Prostate gland (tissue), 2 donors: ENCODE results near the gene PLPPR1. TPM values are rescaled to one million over a fixed set of nuclear protein-coding genes. Genes with fewer than 3 reads are reported as not detected.
"Not testable (repeated sequence)": the region's sequence is repeated elsewhere in the genome, so short reads cannot be mapped to it uniquely, and the experiment has no call there.

Experiments
- DNase-seq: peaks from one replicate; pipeline ENCODE4 v3.0.0-alpha.2; 2019; ENCODE audit warnings: low spot score
- H3K27ac ChIP-seq, 2 donors: fragments of 200-600 bp; sonication (generic); 2 replicates each; pipeline ENCODE4 v1.5.1; 2017 to 2019
- H3K27me3 ChIP-seq: fragments of 200-600 bp; sonication (generic); replicated peaks from 2 replicates; pipeline ENCODE4 v1.5.1; 2019; ENCODE audit not compliant: insufficient read depth
- H3K36me3 ChIP-seq, 2 donors: fragments of 200-600 bp; sonication (generic); 1 replicate in 1 of 2; 2 replicates in 1 of 2; pipeline versions ENCODE4 v1.5.1 to v1.8.1; 2017 to 2019
- H3K4me1 ChIP-seq: fragments of 200-600 bp; sonication (generic); replicated peaks from 2 replicates; pipeline ENCODE4 v1.5.1; 2019
- H3K4me3 ChIP-seq, 2 donors: fragments of 200-600 bp; sonication (generic); 2 replicates each; pipeline ENCODE4 v1.5.1; 2017 to 2019
- H3K9me3 ChIP-seq: fragments of 200-600 bp; sonication (generic); 2 replicates; pipeline ENCODE4 v1.5.1; 2017
- POLR2A ChIP-seq: fragments of 450-650 bp; IDR thresholded peaks from one replicate; pipeline ENCODE4 v1.6.1; 2016; ENCODE audit warnings: antibody characterized with exemption, mild to moderate bottlenecking
- POLR2AphosphoS5 ChIP-seq: sonication (generic); formaldehyde crosslinking; IDR thresholded peaks from one replicate; pipeline ENCODE4 v1.6.1; 2017; ENCODE audit warnings: antibody characterized with exemption
- WGBS: methylation state at CpG from one replicate; pipeline ENCODE4 v1.1.5; 2018; 5-methylcytosine and 5-hydroxymethylcytosine counted together
- intact Hi-C: fragments of 100-400 bp; cut with DNase I; formaldehyde crosslinking; loops from one replicate; pipeline ENCODE4 v1.14.2; 2022
- total RNA-seq, 2 donors: library from RNA; depleted of rRNA; stranded (reverse); fragments of >200 nt; gene quantifications; one replicate each; pipeline ENCODE4 v1.1.0, GENCODE V29; 2016
- TF ChIP-seq, protein P1 (sequence below), 4 experiments: fragments of 200-600 bp in 2 of 4; fragments of 450-650 bp in 2 of 4; sonication (generic) in 2 of 4; IDR thresholded peaks; 1 replicate in 3 of 4; 2 replicates in 1 of 4; pipeline ENCODE4 v1.5.1; 2016 to 2019; ENCODE audit warnings: antibody characterized with exemption in 4 of 4, mild to moderate bottlenecking in 2 of 4, moderate library complexity in 2 of 4

Gene PLPPR1
- total RNA-seq, 2 donors from 2014 or later, result 2.8 TPM; not detected in 1

DNA sequence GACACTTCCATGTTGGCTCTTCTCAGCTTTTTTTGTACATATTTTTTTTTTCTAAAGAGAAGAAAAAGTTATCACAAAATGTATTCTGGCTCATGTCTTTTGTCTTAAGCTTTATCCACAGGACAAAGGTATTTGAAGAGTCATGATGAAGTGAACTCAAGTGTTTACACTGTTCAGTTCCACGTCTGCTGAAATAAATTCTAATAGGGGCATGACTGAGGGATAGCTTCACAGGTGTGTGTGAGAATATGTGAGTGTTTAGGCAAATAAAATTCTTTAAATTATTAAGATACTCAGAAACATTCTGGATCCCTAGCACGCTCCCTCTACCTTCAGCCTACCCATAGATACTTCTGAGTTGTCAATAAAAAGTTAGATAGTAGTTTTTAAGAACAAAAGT, 296.5 kb downstream of the PLPPR1 start:
- Histone ChIP-seq H3K4me3 (no peak overlapping the region), H3K4me1 (no peaks in the 10 kb centered on the region), H3K27ac (no peak overlapping the region), H3K36me3 (no peaks in the 10 kb centered on the region), H3K9me3 (no peaks in the 10 kb centered on the region), H3K27me3 (no peaks in the 10 kb centered on the region)
- TF ChIP-seq POLR2A (no peak), POLR2AphosphoS5 (no peak)
- TF ChIP-seq, protein P1, sequence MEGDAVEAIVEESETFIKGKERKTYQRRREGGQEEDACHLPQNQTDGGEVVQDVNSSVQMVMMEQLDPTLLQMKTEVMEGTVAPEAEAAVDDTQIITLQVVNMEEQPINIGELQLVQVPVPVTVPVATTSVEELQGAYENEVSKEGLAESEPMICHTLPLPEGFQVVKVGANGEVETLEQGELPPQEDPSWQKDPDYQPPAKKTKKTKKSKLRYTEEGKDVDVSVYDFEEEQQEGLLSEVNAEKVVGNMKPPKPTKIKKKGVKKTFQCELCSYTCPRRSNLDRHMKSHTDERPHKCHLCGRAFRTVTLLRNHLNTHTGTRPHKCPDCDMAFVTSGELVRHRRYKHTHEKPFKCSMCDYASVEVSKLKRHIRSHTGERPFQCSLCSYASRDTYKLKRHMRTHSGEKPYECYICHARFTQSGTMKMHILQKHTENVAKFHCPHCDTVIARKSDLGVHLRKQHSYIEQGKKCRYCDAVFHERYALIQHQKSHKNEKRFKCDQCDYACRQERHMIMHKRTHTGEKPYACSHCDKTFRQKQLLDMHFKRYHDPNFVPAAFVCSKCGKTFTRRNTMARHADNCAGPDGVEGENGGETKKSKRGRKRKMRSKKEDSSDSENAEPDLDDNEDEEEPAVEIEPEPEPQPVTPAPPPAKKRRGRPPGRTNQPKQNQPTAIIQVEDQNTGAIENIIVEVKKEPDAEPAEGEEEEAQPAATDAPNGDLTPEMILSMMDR (IDR thresholded peaks at IDR 0.05), result no peak
- no peak for DNase-seq
- intact Hi-C loops, result no loop called here
- WGBS, result 62% methylated on average over 2 of the region's 2 CpGs

DNA sequence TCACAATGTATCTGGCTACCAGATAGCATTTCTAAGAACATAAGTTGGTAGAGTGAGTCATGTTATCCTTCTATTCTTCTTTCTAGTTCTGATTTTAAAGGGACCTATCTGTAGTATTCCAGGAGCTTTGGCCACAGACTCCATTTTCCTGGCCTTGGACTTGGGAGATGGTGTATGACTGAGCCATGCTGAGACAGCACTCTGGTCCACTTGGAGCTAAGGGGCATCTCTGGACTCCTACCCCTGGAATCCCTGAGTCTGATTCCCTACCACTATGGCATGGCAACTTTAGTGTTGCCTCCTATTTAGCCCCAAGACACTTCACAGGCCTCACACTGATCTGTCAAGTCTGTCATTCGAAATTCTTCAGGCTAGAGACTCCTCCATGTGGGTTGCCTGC, 297.5 kb downstream of the PLPPR1 start:
- no peak for TF ChIP-seq POLR2AphosphoS5
- TF ChIP-seq, protein P1 (IDR thresholded peaks at IDR 0.05), result no peak
- TF ChIP-seq POLR2A, result no peak
- intact Hi-C loops, result no loop called here
- Histone ChIP-seq H3K27ac (no peak overlapping the region), H3K4me1 (no peaks in the 10 kb centered on the region), H3K27me3 (no peaks in the 10 kb centered on the region), H3K4me3 (no peak overlapping the region), H3K9me3 (no peaks in the 10 kb centered on the region), H3K36me3 (no peaks in the 10 kb centered on the region)
- DNase-seq, result no peak
- 50% methylated on average over 1 of the region's 1 CpG for WGBS

DNA sequence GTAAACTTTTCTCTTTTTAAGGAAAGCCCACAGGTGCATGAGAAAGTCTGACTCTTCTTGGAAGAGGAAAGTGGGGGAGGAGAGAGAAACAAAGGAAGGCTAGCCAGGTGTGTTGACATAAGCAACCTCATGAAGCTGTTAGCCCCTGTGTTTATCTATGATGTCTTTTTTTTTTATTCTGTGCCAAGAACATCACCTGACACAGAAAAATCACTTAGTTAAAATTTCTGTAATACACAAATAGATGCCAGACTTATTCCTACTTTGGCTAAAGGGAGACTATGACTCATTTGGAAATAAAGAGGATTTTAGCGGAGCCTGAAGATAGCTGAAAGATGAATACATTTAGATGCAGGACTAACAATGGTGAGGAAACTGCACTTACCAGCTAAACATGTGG, 298.0 kb downstream of the PLPPR1 start:
- WGBS, result 52% methylated on average over 1 of the region's 1 CpG
- Histone ChIP-seq H3K9me3 (no peaks in the 10 kb centered on the region), H3K4me1 (no peaks in the 10 kb centered on the region), H3K4me3 (no peak overlapping the region), H3K27ac (no peak overlapping the region), H3K36me3 (no peaks in the 10 kb centered on the region), H3K27me3 (no peaks in the 10 kb centered on the region)
- TF ChIP-seq, protein P1 (IDR thresholded peaks at IDR 0.05), result no peak
- TF ChIP-seq POLR2A, result no peak
- TF ChIP-seq POLR2AphosphoS5, result no peak
- intact Hi-C loops, result no loop called here
- DNase-seq, result no peak

DNA sequence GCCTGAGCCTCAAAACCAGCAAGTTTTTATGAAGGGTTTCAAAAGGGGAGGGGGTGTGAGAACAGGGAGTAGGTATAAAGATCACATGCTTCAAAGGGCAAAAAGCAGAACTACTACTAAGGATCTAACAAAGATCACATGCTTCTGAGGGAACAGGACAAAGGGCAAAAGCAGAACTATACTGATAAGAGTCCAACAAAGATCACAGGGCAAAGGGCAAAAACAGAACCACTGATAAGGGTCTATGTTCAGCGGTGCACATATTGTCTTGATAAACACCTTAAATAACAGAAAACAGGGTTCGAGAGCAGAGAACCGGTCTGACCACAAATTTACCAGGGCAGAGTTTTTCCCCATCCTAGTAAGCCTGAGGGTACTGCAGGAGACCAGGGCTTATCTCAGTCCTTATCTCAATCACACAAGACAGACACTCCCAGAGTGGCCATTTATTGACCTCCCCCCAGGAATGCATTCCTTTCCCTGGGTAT, 298.9 kb downstream of the PLPPR1 start:
- H3K9me3 ChIP-seq, intact Hi-C loops, DNase-seq, H3K4me3 ChIP-seq, H3K27ac ChIP-seq, H3K4me1 ChIP-seq, H3K27me3 ChIP-seq, H3K36me3 ChIP-seq: not testable (repeated sequence)
- 59% methylated on average over 3 of the region's 3 CpGs for WGBS

DNA sequence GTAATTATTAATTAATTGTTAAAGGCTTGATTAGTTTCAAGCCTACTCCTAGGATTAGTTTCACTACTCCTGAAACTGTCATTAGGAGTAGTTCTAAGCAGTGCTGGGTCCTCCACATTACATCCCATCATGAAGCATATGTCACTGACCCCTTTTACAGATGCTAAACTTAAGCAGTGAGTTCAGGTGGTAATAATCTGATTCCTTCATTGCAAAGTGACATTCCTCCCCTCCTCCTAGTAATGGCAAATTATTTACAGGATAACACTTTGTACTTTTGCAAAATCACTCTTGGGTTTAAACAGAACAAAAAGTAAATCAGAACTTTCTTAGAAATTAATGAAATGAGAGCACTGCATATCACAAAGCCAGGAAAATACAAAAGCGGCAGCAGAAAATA, 303.8 kb downstream of the PLPPR1 start:
- Histone ChIP-seq H3K27me3 (no peaks in the 10 kb centered on the region), H3K4me3 (no peak overlapping the region), H3K9me3 (no peaks in the 10 kb centered on the region), H3K27ac (no peak overlapping the region), H3K36me3 (no peaks in the 10 kb centered on the region), H3K4me1 (no peaks in the 10 kb centered on the region)
- 91% methylated on average over 1 of the region's 1 CpG for WGBS
- intact Hi-C loops, result no loop called here
- DNase-seq, result no peak
- TF ChIP-seq, protein P1 (IDR thresholded peaks at IDR 0.05), result no peak
- no peak for TF ChIP-seq POLR2A
- no peak for TF ChIP-seq POLR2AphosphoS5
